H1 (cell line): ENCODE measurements around the gene AOAH. TPM values are rescaled to one million over a fixed set of nuclear protein-coding genes. Genes with fewer than 3 reads are reported as not detected.

ENCODE experiments used
- CTCF ChIA-PET: fragments of 300-600 bp; sonication (Branson Sonifier 250); formaldehyde crosslinking; loops from one replicate; lab custom pipeline; 2021; ENCODE audit not compliant: partially characterized antibody; lab: Charles Lee
- POLR2A ChIA-PET: fragments of 300-600 bp; sonication (Branson Sonifier 250); formaldehyde crosslinking; loops from one replicate; lab custom pipeline; 2021; ENCODE audit warnings: inconsistent platforms; ENCODE audit not compliant: partially characterized antibody; lab: Charles Lee
- DNase-seq, 2 experiments: peaks; one replicate each; pipeline versions ENCODE4 v3.0.0 to v3.0.0-alpha.2; 2010 to 2022; ENCODE audit warnings: low spot score in 2 of 2, low read depth in 1 of 2, mixed read lengths in 1 of 2
- FAIRE-seq: peaks from 2 replicates; lab custom pipeline; 2011; peaks lifted over from hg19 to GRCh38; lab: Jason Lieb, UNC
- H2AFZ ChIP-seq: 2 replicates; pipeline ENCODE4 v1.8.1; 2012; ENCODE audit warnings: low read length, inconsistent platforms
- H2AK5ac ChIP-seq: 2 replicates; pipeline ENCODE4 v1.6.1; 2013; ENCODE audit warnings: low read depth, low read length
- H2BK120ac ChIP-seq: replicated peaks from 2 replicates; pipeline ENCODE3; 2013; ENCODE audit warnings: low read depth, low read length, inconsistent platforms
- H2BK12ac ChIP-seq: 2 replicates; pipeline ENCODE4 v1.6.1; 2013; ENCODE audit warnings: low read depth, low read length
- H2BK15ac ChIP-seq: 2 replicates; pipeline ENCODE4 v1.6.1; 2013; ENCODE audit warnings: low read length
- H2BK20ac ChIP-seq: 2 replicates; pipeline ENCODE4 v1.6.1; 2013; ENCODE audit warnings: low read length
- H2BK5ac ChIP-seq: 2 replicates; pipeline ENCODE4 v1.6.1; 2013; ENCODE audit warnings: low read depth, low read length
- H3K14ac ChIP-seq: 2 replicates; pipeline ENCODE4 v1.6.1; 2013; ENCODE audit warnings: inconsistent platforms; ENCODE audit not compliant: insufficient read length
- H3K18ac ChIP-seq: 2 replicates; pipeline ENCODE4 v1.6.1; 2013; ENCODE audit warnings: low read length; ENCODE audit errors: extremely low read depth
- H3K23ac ChIP-seq: 2 replicates; pipeline ENCODE4 v1.6.1; 2013; ENCODE audit warnings: inconsistent platforms; ENCODE audit not compliant: insufficient read length
- H3K23me2 ChIP-seq: 2 replicates; pipeline ENCODE4 v1.6.1; 2013; ENCODE audit warnings: low read depth, low read length
- H3K27ac ChIP-seq: 2 replicates; pipeline ENCODE4 v1.6.1; 2011; ENCODE audit warnings: low read depth, low read length, inconsistent platforms
- H3K27me3 ChIP-seq, 4 experiments: replicated peaks in 1 of 4; 1 replicate in 1 of 4; 2 replicates in 3 of 4; pipeline versions ENCODE4 v1.6.1 to v1.8.1; 2011 to 2013; ENCODE audit warnings: low read length in 3 of 4, mild to moderate bottlenecking in 3 of 4, inconsistent platforms in 2 of 4, mixed read lengths in 2 of 4, moderate library complexity in 1 of 4; ENCODE audit not compliant: control insufficient read depth in 3 of 4, insufficient read depth in 3 of 4; ENCODE audit errors: extremely low read depth in 1 of 4
- H3K36me3 ChIP-seq, 4 experiments: 2 replicates each; pipeline versions ENCODE4 v1.6.1 to v1.8.1; 2011 to 2013; ENCODE audit warnings: mild to moderate bottlenecking in 4 of 4, low read length in 3 of 4, moderate library complexity in 2 of 4, control low read depth in 1 of 4, inconsistent platforms in 1 of 4; ENCODE audit not compliant: insufficient read depth in 4 of 4, control insufficient read depth in 2 of 4
- H3K4ac ChIP-seq: replicated peaks from 2 replicates; pipeline ENCODE3; 2013; ENCODE audit warnings: low read length, low read depth, mixed read lengths, inconsistent platforms; ENCODE audit not compliant: insufficient read length
- H3K4me1 ChIP-seq, 4 experiments: replicated peaks in 1 of 4; 1 replicate in 1 of 4; 2 replicates in 3 of 4; pipeline versions ENCODE4 v1.6.1 to v1.8.1; 2011 to 2013; ENCODE audit warnings: low read length in 3 of 4, inconsistent platforms in 2 of 4, mixed read lengths in 1 of 4; ENCODE audit not compliant: insufficient read depth in 4 of 4, control insufficient read depth in 3 of 4
- H3K4me2 ChIP-seq, 2 experiments: 2 replicates each; pipeline versions ENCODE4 v1.6.1 to v1.8.1; 2011 to 2013; ENCODE audit warnings: low read depth in 2 of 2, low read length in 2 of 2, control low read depth in 1 of 2, inconsistent platforms in 1 of 2, mild to moderate bottlenecking in 1 of 2; ENCODE audit not compliant: insufficient read depth in 1 of 2
- H3K4me3 ChIP-seq, 4 experiments: fragments of 200-600, 300-600 bp in 1 of 4; sonication (generic), shearing (Covaris generic), sonication (Bioruptor Twin) in 1 of 4; 2 replicates each; pipeline versions ENCODE4 v1.5.1 to v1.8.1; 2011 to 2016; ENCODE audit warnings: low read length in 4 of 4, low read depth in 3 of 4, control low read depth in 2 of 4, inconsistent platforms in 2 of 4, mild to moderate bottlenecking in 2 of 4, mixed read lengths in 1 of 4, moderate library complexity in 1 of 4; ENCODE audit not compliant: insufficient read depth in 2 of 4; ENCODE audit errors: extremely low read depth in 1 of 4
- H3K56ac ChIP-seq: replicated peaks from 2 replicates; pipeline ENCODE3; 2013; ENCODE audit warnings: low read depth, mild to moderate bottlenecking, mixed read lengths, low read length, inconsistent platforms; ENCODE audit not compliant: insufficient read length
- H3K79me1 ChIP-seq: 2 replicates; pipeline ENCODE4 v1.6.1; 2013; ENCODE audit warnings: low read depth, low read length, control low read depth
- H3K79me2 ChIP-seq, 2 experiments: 2 replicates each; pipeline versions ENCODE4 v1.6.1 to v1.8.1; 2012 to 2013; ENCODE audit warnings: low read length in 2 of 2, mild to moderate bottlenecking in 2 of 2, inconsistent platforms in 1 of 2; ENCODE audit not compliant: insufficient read depth in 2 of 2, control insufficient read depth in 1 of 2
- H3K9ac ChIP-seq, 4 experiments: replicated peaks in 1 of 4; 1 replicate in 1 of 4; 2 replicates in 3 of 4; pipeline versions ENCODE4 v1.6.1 to v1.8.1; 2011 to 2013; ENCODE audit warnings: low read depth in 3 of 4, low read length in 3 of 4, control low read depth in 2 of 4, mild to moderate bottlenecking in 2 of 4, moderate library complexity in 2 of 4, inconsistent platforms in 1 of 4; ENCODE audit errors: extremely low read depth in 1 of 4
- H3K9me3 ChIP-seq, 2 experiments: 2 replicates each; pipeline versions ENCODE4 v1.6.1 to v1.8.1; 2012 to 2013; ENCODE audit warnings: mild to moderate bottlenecking in 2 of 2, moderate library complexity in 2 of 2, control low read depth in 1 of 2, inconsistent platforms in 1 of 2, low read depth in 1 of 2, low read length in 1 of 2, mixed read lengths in 1 of 2; ENCODE audit not compliant: insufficient read depth in 2 of 2
- H4K20me1 ChIP-seq, 2 experiments: replicated peaks in 1 of 2; 2 replicates each; pipeline versions ENCODE3 to v1.8.1; 2011 to 2013; ENCODE audit warnings: inconsistent platforms in 2 of 2, low read length in 2 of 2, mild to moderate bottlenecking in 1 of 2; ENCODE audit not compliant: insufficient read depth in 2 of 2, control insufficient read depth in 1 of 2
- H4K5ac ChIP-seq: 2 replicates; pipeline ENCODE4 v1.6.1; 2013; ENCODE audit warnings: low read length, low read depth, mixed read lengths, inconsistent platforms; ENCODE audit not compliant: insufficient read length
- H4K8ac ChIP-seq: 2 replicates; pipeline ENCODE4 v1.8.0; 2013; ENCODE audit warnings: mild to moderate bottlenecking, moderate library complexity, low read length, inconsistent platforms; ENCODE audit not compliant: insufficient read depth; ENCODE audit errors: extremely low read depth
- H4K91ac ChIP-seq: replicated peaks from 2 replicates; pipeline ENCODE3; 2013; ENCODE audit warnings: low read length, mixed read lengths, inconsistent platforms; ENCODE audit not compliant: insufficient read length
- BACH1 ChIP-seq: IDR thresholded peaks from 2 replicates; pipeline ENCODE4 v1.6.1; 2012; ENCODE audit warnings: low read length, improper control_type of control experiment
- CREB1 ChIP-seq: IDR thresholded peaks from 2 replicates; pipeline ENCODE4 v1.6.1; 2012; ENCODE audit warnings: inconsistent platforms
- KDM1A ChIP-seq: fragments of 200-600, 300-600 bp; sonication (generic); IDR thresholded peaks from 2 replicates; pipeline ENCODE4 v1.7.1; 2016; ENCODE audit warnings: mild to moderate bottlenecking, low read length, borderline replicate concordance
- SIX5 ChIP-seq: IDR thresholded peaks from 2 replicates; pipeline ENCODE4 v1.6.1; 2011; ENCODE audit warnings: mild to moderate bottlenecking, low read depth, low read length
- SP1 ChIP-seq: IDR thresholded peaks from 2 replicates; pipeline ENCODE4 v1.6.1; 2011; ENCODE audit warnings: low read depth, low read length
- SRF ChIP-seq: IDR thresholded peaks from 2 replicates; pipeline ENCODE4 v1.6.1; 2011; ENCODE audit warnings: mild to moderate bottlenecking, low read depth, low read length, moderate library complexity
- TBP ChIP-seq: IDR thresholded peaks from 2 replicates; pipeline ENCODE4 v1.6.1; 2011; ENCODE audit warnings: low read depth, low read length, improper control_type of control experiment
- TCF12 ChIP-seq: IDR thresholded peaks from 2 replicates; pipeline ENCODE4 v1.6.1; 2011; ENCODE audit warnings: low read depth, mild to moderate bottlenecking, low read length
- TEAD4 ChIP-seq: IDR thresholded peaks from 2 replicates; pipeline ENCODE4 v1.6.1; 2012; ENCODE audit warnings: low read depth, low read length, inconsistent platforms, mixed read lengths
- USF2 ChIP-seq: IDR thresholded peaks from 2 replicates; pipeline ENCODE4 v1.6.1; 2011; ENCODE audit warnings: low read length, improper control_type of control experiment
- WGBS, 2 experiments: shearing (Covaris generic) in 1 of 2; methylation state at CpG; one replicate each; pipeline versions ENCODE4 v1.1.6 to v1.1.7; 2013 to 2015; ENCODE audit warnings: low lambda C conversion rate in 2 of 2, mixed read lengths in 2 of 2, inconsistent platforms in 1 of 2, low coverage in 1 of 2, missing lambda C conversion rate in 1 of 2; ENCODE audit not compliant: insufficient replicate concordance in 2 of 2, insufficient coverage in 1 of 2, insufficient read length in 1 of 2; ENCODE audit errors: extremely low coverage in 1 of 2, missing lambda C conversion rate in 1 of 2; 5-methylcytosine and 5-hydroxymethylcytosine counted together
- polyA plus RNA-seq, 7 experiments: library from polyadenylated mRNA; depleted of rRNA in 3 of 7; stranded (reverse) in 5 of 7; unstranded in 2 of 7; fragments of >200 nt in 5 of 7; fragments of 200-250 nt in 2 of 7; gene quantifications; 1 replicate in 5 of 7; 2 replicates in 1 of 7; 4 replicates in 1 of 7; pipeline versions ENCODE4 v1.2.1 to v1.2.3, GENCODE V29; 2011 to 2013; ENCODE audit warnings: missing spikeins in 2 of 7, mixed read lengths in 2 of 7
- total RNA-seq: library from RNA; stranded (reverse); fragmentation: NEBNext Ultra II Directional; extraction: Animal tissue kit (Norgen Biotek cat#: 25700); gene quantifications from 2 replicates; pipeline ENCODE4 v1.2.1, GENCODE V29; 2021

The AOAH gene
- total and polyA plus RNA-seq, 2 of the 8 experiments (the other 6 are each of a cell fraction or from before 2014, with no cell fraction given) = 0.08 TPM; not detected in 1

DNA sequence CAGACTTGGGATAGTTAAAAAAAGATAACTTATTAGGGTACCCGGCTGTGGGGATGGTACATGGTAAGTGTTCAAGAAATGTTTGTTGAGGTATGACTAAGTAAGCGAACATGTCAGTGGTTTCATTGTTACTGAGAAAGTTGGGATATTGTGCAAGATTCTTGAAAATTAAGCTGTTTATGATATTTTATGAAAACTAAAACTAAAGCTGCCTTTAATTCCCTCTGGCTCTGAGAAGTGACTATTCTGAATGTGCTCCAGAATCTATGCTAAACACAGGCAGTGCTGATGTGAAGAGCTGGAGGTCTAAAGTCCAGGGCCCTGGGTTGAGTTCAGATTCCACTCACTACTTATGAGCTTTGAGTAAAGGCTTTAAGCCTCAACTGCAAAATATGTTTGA is 72.9 kb downstream of the AOAH start:
- 93% methylated on average over 2 of the region's 2 CpGs; no CpG with 5 or more reads in 1 of the 2 experiments for WGBS, 2 experiments
- no peak for FAIRE-seq

More for the DNA sequence above, 72.9 kb downstream of the AOAH start:
- ChIA-PET POLR2A (interaction anchor here (1.3 to 1.6 kb wide), 2 partner anchors 10 to 13 kb away, joined by 3 to 6 read pairs; no protein-coding TSS in a partner anchor), CTCF (interaction anchor here (0.9 to 1.4 kb wide), 2 partner anchors 20 to 23 kb away, joined by 3 to 4 read pairs; no protein-coding TSS in a partner anchor)
- H4K20me1 ChIP-seq = no peaks in the 10 kb centered on the region
- no peak overlapping the region for H2BK15ac ChIP-seq
- H2BK120ac ChIP-seq = no peak overlapping the region
- H2AFZ ChIP-seq = no peak overlapping the region
- H3K4me2 ChIP-seq = no peak overlapping the region
- no peak overlapping the region for H3K4ac ChIP-seq
- H3K27me3 ChIP-seq = no peaks in the 10 kb centered on the region
- H3K4me3 ChIP-seq = no peak overlapping the region
- H3K23me2 ChIP-seq = no peaks in the 10 kb centered on the region
- no peak overlapping the region for H4K91ac ChIP-seq
- no peak overlapping the region for H3K18ac ChIP-seq
- H3K27ac ChIP-seq = no peak overlapping the region
- H3K79me1 ChIP-seq = no peaks in the 10 kb centered on the region
- H2BK20ac ChIP-seq = no peak overlapping the region
- no peak for TF ChIP-seq SIX5
- no peak for TF ChIP-seq TEAD4
- TF ChIP-seq SP1 = no peak
- no peak for TF ChIP-seq BACH1
- no peak for TF ChIP-seq TCF12
- no peak for TF ChIP-seq TBP
- no peak for TF ChIP-seq KDM1A
- no peak for TF ChIP-seq USF2
- TF ChIP-seq SRF = no peak
- no peak for TF ChIP-seq CREB1
- no peak overlapping the region for H4K5ac ChIP-seq
- H2AK5ac ChIP-seq = no peak overlapping the region
- no peaks in the 10 kb centered on the region for H3K9me3 ChIP-seq
- H3K79me2 ChIP-seq = no peaks in the 10 kb centered on the region
- no peak overlapping the region for H3K23ac ChIP-seq
- no peak overlapping the region for H3K14ac ChIP-seq
- H2BK12ac ChIP-seq = no peak overlapping the region
- H3K56ac ChIP-seq = no peak overlapping the region
- no peak overlapping the region for H4K8ac ChIP-seq
- H3K36me3 ChIP-seq = no peaks in the 10 kb centered on the region
- no peak overlapping the region for H2BK5ac ChIP-seq
- no peak for DNase-seq
- peaks cover 3 to 20% (median 13%) of the 10 kb centered on the region in 4 experiments for H3K4me1 ChIP-seq
- no peak overlapping the region for H3K9ac ChIP-seq
